BE2C (cell line): ENCODE results near the gene RAP1B.

Experiments used
- DNase-seq: peaks from one replicate; pipeline ENCODE4 v3.0.0-alpha.2; 2020
- H3K27me3 ChIP-seq: fragments of 250-450 bp; sonication (Bioruptor Pico); 2 replicates; pipeline ENCODE4 v1.5.1; 2020; ENCODE audit warnings: mild to moderate bottlenecking
- H3K36me3 ChIP-seq: fragments of 250-450 bp; sonication (Bioruptor Pico); 2 replicates; pipeline ENCODE4 v1.5.1; 2020; ENCODE audit warnings: mild to moderate bottlenecking
- H3K4me1 ChIP-seq: fragments of 250-450 bp; sonication (Bioruptor Pico); 2 replicates; pipeline ENCODE4 v1.5.1; 2020
- H3K4me3 ChIP-seq: 2 replicates; pipeline ENCODE4 v1.5.1; 2011; ENCODE audit warnings: low read depth, low read length
- H3K9me3 ChIP-seq: fragments of 250-450 bp; sonication (Bioruptor Pico); 2 replicates; pipeline ENCODE4 v1.5.1; 2020
- CTCF ChIP-seq: IDR thresholded peaks from 2 replicates; pipeline ENCODE4 v1.5.1; 2012; ENCODE audit warnings: mild to moderate bottlenecking, low read depth, low read length

RAP1B gene

GRCh38 chr12:68686262-68686594 lies 75.5 kb downstream of the RAP1B start:
- Histone ChIP-seq H3K4me1 (no peaks in the 10 kb centered on the region), H3K36me3 (no peaks in the 10 kb centered on the region; the same call in 1 of the 2 replicates), H3K9me3 (no peaks in the 10 kb centered on the region), H3K4me3 (peak overlapping the region; percentile 94), H3K27me3 (no peaks in the 10 kb centered on the region)
- DNase-seq = no peak
- no peak for TF ChIP-seq CTCF

- peak; percentile 99 for DNase-seq
- H3K4me3 ChIP-seq = peak within 1 kb of the TSS; percentile 94
- no peaks in the 10 kb centered on the region for H3K4me1 ChIP-seq
- H3K27me3 ChIP-seq = no peaks in the 10 kb centered on the region
- H3K9me3 ChIP-seq = no peaks in the 10 kb centered on the region
- no peaks in the 10 kb centered on the region; the same call in 1 of the 2 replicates for H3K36me3 ChIP-seq
- no peak for TF ChIP-seq CTCF
Measured at GRCh38 chr12:68686595-68687521, 76.2 kb downstream of the RAP1B start, which contains the start of gene NUP107. TSS of gene NUP107 (plus strand) at chr12:68686978. CDS start at chr12:68687066, 88 bp downstream.

- DNase-seq = no peak
- Histone ChIP-seq H3K4me3 (no peak overlapping the region), H3K27me3 (no peaks in the 10 kb centered on the region), H3K9me3 (no peaks in the 10 kb centered on the region), H3K36me3 (peaks cover 46% of the 10 kb centered on the region), H3K4me1 (no peaks in the 10 kb centered on the region)
- TF ChIP-seq CTCF = no peak
Measured at GRCh38 chr12:68695454-68695853, 84.8 kb downstream of the RAP1B start.

DNA sequence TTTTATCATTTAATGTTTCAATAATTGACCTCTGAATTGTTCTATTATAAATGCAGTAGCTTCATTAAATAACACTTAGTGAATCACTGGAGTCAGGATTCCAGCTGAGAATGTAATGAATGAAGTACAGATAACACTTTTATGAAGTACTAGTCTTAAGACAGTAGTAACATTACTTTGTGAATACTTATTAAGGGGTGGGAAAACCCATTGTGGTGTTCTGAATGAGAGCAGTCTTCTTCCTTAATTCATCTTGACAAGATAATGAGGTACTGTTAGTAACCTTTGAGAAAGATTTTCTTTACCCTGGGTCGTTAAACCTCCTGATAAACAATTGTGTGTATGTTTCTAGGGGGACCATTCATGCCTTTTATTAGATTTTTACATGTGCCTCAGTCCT lies 88.8 kb downstream of the RAP1B start:
- DNase-seq = no peak
- Histone ChIP-seq H3K4me1 (no peaks in the 10 kb centered on the region), H3K9me3 (no peaks in the 10 kb centered on the region), H3K4me3 (no peak overlapping the region), H3K36me3 (peaks cover 62% of the 10 kb centered on the region), H3K27me3 (no peaks in the 10 kb centered on the region)
- no peak for TF ChIP-seq CTCF
